Stimulated activated effector memory CD8-positive, alpha-beta T cell treated with anti-CD3 and anti-CD28 coated beads, Interleukin-12 subunit alpha, Interleukin-12 subunit beta, amount 100 ng/mL, for 72 hours (primary cell): ENCODE results near the gene ERVFRD-1.

Source experiments
- ATAC-seq: fragments of 150-1000 bp; cut with Tn5 transposase; 2 replicates; pipeline ENCODE4 v1.10.0; 2021
- DNase-seq, 2 donors: peaks; one replicate each; pipeline ENCODE4 v3.0.0; 2021 to 2022; ENCODE audit warnings: low spot score in 2 of 2
- H3K27ac Mint-ChIP-seq: one replicate; pipeline ENCODE4 v1.8.0; 2022; ENCODE audit warnings: mild to moderate bottlenecking, mixed read lengths
- H3K36me3 Mint-ChIP-seq: one replicate; pipeline ENCODE4 v1.8.0; 2022; ENCODE audit warnings: mild to moderate bottlenecking, mixed read lengths
- H3K4me1 Mint-ChIP-seq: one replicate; pipeline ENCODE4 v1.8.0; 2022; ENCODE audit warnings: mixed read lengths
- H3K4me3 Mint-ChIP-seq: one replicate; pipeline ENCODE4 v1.8.0; 2022; ENCODE audit warnings: mild to moderate bottlenecking, mixed read lengths
- H3K9me3 Mint-ChIP-seq: one replicate; pipeline ENCODE4 v1.8.0; 2022; ENCODE audit warnings: mixed read lengths

The ERVFRD-1 gene

DNA sequence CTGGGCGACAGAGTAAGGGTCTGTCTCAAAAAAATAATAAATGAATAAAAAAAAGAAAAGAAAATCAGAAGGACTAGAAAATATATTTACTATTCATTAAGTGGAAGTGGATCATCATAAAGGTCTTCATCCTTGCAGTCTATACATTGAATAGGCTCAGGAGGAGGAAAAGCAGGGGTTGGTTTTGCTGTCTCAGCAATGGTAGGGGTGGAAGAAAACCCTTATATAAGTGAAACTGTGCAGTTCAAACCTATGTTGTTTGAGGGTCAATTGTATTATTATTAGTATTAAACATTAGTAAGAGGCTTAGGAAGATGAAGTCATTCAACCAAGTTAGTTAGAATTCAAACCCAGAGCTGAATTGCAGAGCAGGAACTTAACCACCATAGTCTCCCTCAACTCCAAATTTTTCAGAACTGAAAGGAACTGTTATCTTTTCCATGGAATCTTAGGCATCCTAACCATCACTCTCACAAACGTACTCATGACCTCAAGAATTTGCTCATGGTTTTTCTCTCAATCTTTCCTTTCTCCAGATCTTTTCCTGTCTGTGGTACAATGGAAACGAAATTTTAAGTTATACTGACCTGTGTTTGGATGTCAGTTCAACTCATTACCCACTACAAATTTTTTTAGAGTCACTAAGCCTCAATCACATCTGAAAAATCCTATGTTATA lies 25.6 kb downstream of the ERVFRD-1 start:
- ATAC-seq (no peak), DNase-seq (no peak)
- Mint-ChIP-seq H3K4me3 (no peak overlapping the region), H3K36me3 (no peaks in the 10 kb centered on the region), H3K9me3 (no peaks in the 10 kb centered on the region), H3K4me1 (no peaks in the 10 kb centered on the region), H3K27ac (no peak overlapping the region)

DNA sequence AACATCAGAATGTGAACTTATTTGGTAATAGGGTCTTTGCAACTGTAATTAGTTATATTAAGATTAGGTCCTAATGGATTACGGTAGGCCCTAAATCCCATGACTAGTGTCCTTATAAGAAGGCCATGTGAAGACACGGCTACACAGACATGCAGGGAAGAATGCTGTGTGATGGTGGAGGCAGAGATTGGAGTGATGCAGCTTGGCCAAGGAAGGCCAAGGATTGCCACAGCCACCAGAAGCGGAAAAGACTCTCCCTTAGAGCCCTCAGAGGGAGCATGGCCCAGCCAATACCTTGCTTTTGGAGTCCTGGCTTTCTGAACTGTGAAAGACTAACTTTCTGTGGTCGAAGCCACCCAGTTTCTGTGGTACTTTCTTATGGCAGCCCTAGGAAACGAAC lies 27.6 kb downstream of the ERVFRD-1 start:
- Mint-ChIP-seq H3K9me3 (no peaks in the 10 kb centered on the region), H3K36me3 (no peaks in the 10 kb centered on the region), H3K27ac (no peak overlapping the region), H3K4me1 (no peaks in the 10 kb centered on the region), H3K4me3 (no peak overlapping the region)
- DNase-seq (no peak), ATAC-seq (no peak)

DNA sequence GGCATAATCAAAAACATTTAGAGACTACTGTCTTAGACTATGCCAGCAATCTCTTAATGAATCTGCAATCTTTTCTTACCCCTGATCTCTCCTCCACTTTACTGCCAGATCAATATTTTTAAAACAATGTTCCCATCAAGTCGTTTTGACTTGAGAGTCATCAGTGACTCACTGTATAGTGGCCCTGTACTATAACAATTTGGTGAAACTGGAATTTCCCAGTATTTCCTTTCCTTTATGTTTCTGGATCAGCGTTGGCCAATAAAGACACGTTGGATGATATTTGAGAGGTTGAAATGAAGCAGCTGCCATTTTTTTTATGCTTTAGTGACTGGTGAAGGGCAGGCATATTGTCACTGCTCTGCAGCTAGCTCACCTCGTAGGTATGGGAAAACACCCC lies 28.0 kb downstream of the ERVFRD-1 start:
- Mint-ChIP-seq H3K27ac (no peak overlapping the region), H3K4me3 (no peak overlapping the region), H3K4me1 (no peaks in the 10 kb centered on the region), H3K9me3 (no peaks in the 10 kb centered on the region), H3K36me3 (no peaks in the 10 kb centered on the region)
- DNase-seq = no peak
- no peak for ATAC-seq

DNA sequence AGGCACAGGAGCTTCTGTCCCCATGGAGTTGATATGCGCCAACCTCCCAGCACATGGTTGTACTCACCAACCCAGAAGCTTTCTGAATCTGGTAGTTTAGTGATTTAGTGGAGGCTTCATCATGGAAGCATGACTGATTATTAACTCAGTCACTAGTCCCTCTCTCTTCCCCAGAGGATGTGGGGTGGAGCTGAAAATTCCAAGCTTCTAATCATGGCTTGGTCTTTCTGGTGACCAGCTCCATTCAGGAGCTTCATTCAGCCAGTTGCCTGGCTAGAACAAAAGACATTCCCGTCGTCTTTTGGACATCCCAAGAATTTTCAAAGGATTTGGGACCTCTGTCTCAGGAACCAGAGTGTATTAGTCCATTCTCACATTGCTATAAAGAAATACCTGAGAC lies 31.2 kb downstream of the ERVFRD-1 start:
- Mint-ChIP-seq H3K4me3 (no peak overlapping the region), H3K9me3 (no peaks in the 10 kb centered on the region), H3K4me1 (no peaks in the 10 kb centered on the region), H3K27ac (no peak overlapping the region), H3K36me3 (no peaks in the 10 kb centered on the region)
- ATAC-seq (no peak), DNase-seq (no peak)

DNA sequence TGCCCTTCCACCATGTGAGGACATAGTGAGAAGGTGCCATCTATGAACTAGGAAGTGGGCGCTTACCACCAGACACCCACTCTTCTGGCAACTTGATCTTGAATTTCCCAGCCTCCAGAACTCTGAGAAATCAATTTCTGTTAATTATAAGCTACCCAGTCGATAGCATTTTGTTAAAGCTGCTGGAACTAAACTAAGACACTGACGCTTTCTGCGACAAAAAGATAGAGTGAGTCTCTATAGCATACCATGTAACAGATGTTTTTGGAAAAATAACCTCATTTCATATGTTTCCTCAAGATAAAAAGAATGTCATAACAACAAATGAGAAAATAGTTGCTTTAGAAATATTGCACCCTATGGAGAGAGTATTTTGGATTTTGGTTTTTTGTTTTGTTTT lies 33.3 kb downstream of the ERVFRD-1 start:
- Mint-ChIP-seq H3K4me3 (no peak overlapping the region), H3K9me3 (no peaks in the 10 kb centered on the region), H3K27ac (no peak overlapping the region), H3K4me1 (no peaks in the 10 kb centered on the region), H3K36me3 (no peaks in the 10 kb centered on the region)
- DNase-seq = no peak
- no peak for ATAC-seq

DNA sequence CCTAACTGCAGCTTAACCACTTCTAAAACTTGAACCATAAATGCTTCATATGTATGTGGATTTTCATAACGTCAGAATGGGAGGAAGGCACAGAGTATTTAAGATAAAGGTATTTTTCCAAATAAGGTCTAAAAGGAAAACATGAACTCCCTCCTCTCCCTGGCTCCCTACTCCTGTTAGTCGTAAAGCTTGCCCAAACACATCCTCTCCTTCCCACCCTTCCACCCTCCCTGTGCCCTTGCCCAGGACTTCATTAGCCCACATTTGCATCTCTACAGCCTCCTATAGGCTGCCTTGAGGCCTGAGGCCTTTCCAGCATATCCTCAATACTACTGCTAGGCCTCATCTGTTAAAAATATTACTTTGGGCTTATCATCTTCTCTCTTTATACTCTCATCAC lies 35.0 kb downstream of the ERVFRD-1 start:
- H3K4me3 Mint-ChIP-seq = no peak overlapping the region
- no peaks in the 10 kb centered on the region for H3K4me1 Mint-ChIP-seq
- H3K27ac Mint-ChIP-seq = no peak overlapping the region

DNA sequence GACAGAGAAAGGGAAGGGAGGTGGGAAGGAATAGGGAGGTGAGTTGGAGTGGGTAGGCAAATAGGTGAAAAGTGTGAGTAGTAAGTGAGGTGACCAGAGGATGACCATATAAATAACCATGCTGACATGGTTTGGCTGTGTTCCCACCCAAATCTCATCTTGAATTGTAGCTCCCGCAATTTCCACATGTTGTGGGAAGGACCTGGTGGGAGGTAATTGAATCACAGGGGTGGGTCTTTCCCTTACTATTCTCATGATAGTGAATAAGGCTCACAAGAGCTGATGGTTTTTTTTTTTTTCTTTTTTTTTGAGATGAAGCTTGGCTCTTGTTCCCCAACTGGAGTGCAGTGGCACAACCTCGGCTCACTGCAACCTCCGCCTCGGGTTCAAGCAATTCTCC lies 39.4 kb downstream of the ERVFRD-1 start:
- Mint-ChIP-seq H3K36me3 (no peaks in the 10 kb centered on the region), H3K27ac (no peak overlapping the region), H3K4me3 (no peak overlapping the region), H3K9me3 (no peaks in the 10 kb centered on the region), H3K4me1 (no peaks in the 10 kb centered on the region)
- ATAC-seq (no peak), DNase-seq (no peak)

More for the DNA sequence above, 35.0 kb downstream of the ERVFRD-1 start:
- no peak for ATAC-seq
- DNase-seq = no peak
- Mint-ChIP-seq H3K36me3 (no peaks in the 10 kb centered on the region), H3K9me3 (no peaks in the 10 kb centered on the region)

DNA sequence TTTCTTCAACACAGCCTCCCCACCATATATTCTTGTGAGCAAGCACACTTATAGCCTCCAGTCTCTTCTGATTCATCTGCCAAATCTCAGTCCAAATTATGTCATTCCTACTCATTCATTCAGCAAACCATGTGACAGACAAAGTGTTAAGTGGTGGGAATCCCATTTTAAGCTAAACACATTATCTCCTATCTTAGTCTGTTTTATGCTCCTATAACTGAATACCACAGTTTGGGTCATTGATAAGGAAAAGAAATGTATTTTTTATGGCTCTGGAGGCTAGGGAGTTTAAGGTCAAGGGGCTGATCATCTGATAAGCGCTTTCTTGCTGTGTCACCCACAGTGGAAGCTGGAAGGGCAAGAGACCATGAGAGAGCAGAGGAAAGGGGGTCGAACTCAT lies 41.8 kb downstream of the ERVFRD-1 start:
- Mint-ChIP-seq H3K4me1 (no peaks in the 10 kb centered on the region), H3K36me3 (no peaks in the 10 kb centered on the region), H3K9me3 (no peaks in the 10 kb centered on the region), H3K27ac (no peak overlapping the region), H3K4me3 (no peak overlapping the region)
- DNase-seq (no peak), ATAC-seq (no peak)

DNA sequence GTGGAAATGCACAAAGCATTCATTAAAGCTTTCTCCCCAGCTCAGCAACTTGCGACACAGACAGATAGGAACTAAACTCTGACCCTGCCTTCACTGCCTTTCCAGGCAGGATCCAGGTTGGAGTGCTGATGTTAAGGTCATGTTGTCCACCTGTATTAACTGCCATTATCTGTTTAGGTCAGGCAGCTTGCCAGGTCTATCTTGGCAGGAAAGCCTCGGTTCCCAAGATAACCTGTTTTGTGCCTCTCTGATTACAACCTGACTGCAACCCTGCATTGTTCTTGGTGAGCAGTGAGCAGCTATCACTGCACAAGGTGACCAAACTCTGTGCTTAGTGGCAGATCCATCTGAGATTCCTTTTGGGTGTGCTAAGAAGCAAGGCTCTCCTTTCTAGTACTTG lies 44.2 kb downstream of the ERVFRD-1 start:
- no peak for DNase-seq
- Mint-ChIP-seq H3K9me3 (no peaks in the 10 kb centered on the region), H3K4me1 (no peaks in the 10 kb centered on the region), H3K27ac (no peak overlapping the region), H3K36me3 (no peaks in the 10 kb centered on the region), H3K4me3 (no peak overlapping the region)
- ATAC-seq = no peak

DNA sequence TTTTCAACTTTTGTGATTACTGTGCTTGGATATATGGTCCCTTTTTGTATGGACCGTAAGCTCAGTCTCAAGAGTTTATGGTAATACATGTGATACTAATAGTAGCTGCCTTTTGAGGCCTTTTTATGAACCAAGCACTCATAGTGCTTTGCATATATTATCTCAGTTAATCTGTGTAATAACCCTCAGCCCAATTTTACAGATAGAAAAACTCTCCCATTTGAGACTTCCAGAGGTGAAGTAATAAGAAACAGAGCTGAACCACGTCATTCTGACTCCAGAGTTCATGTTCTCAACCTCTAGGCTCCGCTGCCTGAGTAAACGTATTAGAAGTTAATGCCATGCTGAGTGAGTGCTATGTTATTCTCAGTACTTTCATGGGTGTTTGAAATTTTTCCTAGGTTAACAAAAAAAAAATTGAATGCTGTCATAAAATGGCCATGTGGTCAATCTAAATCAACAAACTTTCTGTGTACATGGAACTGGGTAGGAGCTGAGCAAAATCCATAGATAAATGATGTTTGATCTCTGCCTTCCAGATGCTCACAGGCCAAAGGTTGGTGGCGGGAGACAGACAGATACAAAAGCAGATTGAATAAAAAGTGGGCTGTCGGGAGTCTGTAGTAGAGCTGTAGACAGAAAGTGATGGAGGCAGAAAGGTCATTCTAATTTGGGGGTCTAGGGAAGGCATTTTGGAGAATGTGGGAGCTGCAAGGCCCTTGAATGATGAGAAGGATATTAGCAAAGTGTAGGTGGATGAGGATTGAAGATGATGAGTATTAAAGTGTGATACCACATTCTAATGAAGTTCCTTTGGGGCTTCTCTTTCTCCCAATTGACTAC lies 44.8 kb downstream of the ERVFRD-1 start:
- ATAC-seq = no peak

DNA sequence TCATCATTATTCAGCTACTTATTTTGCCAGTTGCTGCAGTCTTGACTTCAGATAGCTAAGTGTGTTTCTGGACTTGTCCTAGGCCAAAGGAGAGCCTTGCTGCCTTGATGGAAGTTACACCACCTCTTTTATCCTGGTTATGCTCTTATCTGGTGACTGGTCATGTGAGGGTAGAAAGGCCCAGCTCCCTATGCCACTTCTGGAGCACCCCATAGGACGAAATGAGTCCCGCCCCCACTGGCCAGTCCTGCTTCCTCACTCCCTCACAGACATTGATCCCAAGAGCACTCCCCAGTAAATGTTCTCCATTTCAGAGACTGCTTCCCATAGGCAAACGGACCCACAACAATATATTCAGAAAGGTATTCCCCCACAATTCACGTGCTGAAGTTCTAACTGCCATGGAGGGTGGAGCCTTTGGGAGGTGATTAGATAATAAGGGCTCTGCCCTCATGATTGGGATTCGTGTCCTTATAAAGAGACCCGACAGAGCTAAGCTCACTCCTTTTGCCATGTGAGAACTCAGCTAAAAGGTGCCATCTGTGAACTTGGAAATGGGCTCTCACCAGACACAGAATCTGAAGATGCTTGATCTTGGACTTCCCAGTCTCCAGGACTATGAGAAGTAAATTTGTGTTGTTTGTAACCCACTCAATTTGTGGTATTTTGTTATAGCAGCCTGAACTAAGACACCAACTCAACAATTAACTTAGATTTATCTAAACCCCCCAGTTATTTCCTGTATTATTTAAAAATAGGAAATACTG lies 45.9 kb downstream of the ERVFRD-1 start:
- DNase-seq (no peak), ATAC-seq (no peak)
- Mint-ChIP-seq H3K9me3 (no peaks in the 10 kb centered on the region), H3K36me3 (no peaks in the 10 kb centered on the region), H3K4me3 (no peak overlapping the region), H3K27ac (no peak overlapping the region), H3K4me1 (no peaks in the 10 kb centered on the region)

More for the DNA sequence above, 44.8 kb downstream of the ERVFRD-1 start:
- DNase-seq = no peak
- Mint-ChIP-seq H3K9me3 (no peaks in the 10 kb centered on the region), H3K27ac (no peak overlapping the region), H3K4me1 (no peaks in the 10 kb centered on the region), H3K4me3 (no peak overlapping the region), H3K36me3 (no peaks in the 10 kb centered on the region)

DNA sequence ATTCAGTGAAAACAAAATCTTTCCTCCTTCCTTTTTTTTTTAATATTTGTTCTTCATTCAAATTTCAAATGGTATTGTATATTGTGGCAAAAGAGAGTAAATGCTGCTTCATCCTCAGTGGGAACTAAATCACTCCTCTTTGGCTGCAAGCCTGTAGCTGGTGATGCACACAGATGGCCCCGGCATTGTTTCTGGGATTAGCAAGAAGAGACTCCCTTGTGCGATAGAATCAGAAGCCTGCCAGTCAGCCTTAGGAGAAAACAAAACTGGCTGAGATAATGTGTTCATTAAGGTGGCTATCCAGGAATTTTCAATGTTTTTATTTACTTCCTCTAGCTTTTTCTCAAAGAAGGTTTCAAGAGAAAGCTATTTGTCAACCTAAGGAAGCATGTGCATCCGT lies 46.7 kb downstream of the ERVFRD-1 start:
- Mint-ChIP-seq H3K27ac (no peak overlapping the region), H3K4me3 (no peak overlapping the region)
- no peak for ATAC-seq

DNA sequence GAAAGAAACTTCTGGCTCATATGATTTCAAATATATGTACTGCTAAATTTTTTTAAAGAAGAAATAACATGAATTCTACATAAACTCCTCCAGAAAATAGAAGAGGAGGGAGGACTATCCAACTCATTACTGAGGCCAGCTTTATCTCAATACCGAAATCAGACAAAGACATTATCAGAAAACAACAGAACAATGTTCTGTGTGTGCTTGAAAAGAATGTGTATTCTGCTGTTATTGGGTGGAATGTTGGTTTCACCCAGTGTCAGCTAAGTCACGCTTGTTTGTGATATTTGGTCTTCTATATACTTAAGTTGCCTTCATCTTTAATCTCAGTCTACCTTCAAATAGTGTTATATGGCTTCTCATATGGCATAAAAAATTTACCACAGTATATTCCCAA lies 48.8 kb downstream of the ERVFRD-1 start:
- Mint-ChIP-seq H3K27ac (no peak overlapping the region), H3K9me3 (no peaks in the 10 kb centered on the region), H3K4me1 (no peaks in the 10 kb centered on the region), H3K4me3 (no peak overlapping the region), H3K36me3 (no peaks in the 10 kb centered on the region)
- DNase-seq = no peak
- no peak for ATAC-seq

More for the DNA sequence above, 46.7 kb downstream of the ERVFRD-1 start:
- DNase-seq = no peak
- Mint-ChIP-seq H3K36me3 (no peaks in the 10 kb centered on the region), H3K4me1 (no peaks in the 10 kb centered on the region), H3K9me3 (no peaks in the 10 kb centered on the region)

DNA sequence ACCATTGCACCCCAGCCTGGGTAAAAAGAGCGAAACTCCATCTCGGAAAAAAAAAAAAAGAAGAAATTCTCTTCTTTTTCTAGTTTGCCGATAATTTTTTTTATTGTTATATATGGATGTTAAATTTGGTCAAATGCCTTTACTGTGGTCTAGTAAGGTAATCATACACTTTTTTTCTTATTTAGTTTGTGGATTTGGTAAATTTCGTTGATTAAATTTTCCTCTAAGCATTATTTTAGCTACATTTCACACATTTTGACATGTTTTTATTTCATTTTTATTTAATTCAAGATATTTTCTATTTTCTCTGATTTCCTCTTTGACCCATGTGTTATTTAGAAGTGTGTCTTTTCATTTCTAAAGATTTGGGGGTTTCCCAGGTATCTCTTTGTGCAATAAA lies 49.4 kb downstream of the ERVFRD-1 start:
- no peaks in the 10 kb centered on the region for H3K36me3 Mint-ChIP-seq
- H3K4me3 Mint-ChIP-seq = no peak overlapping the region

DNA sequence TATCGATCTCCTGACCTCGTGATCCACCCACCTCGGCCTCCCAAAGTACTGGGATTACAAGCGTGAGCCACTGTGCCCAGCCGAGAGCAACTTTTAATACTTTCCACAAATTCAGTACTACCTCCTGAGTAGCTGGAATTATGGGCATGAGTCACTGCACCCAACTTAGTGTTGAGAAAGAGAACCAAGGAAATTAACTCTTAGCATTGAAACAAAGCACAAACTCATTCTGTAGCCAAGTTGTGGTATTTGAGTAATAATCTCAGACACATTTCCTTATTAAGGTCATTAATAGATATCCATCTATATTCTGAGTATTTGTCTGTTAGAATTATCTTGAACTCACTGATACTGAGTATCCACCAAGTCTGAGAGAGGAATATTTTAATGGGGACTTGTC lies 53.1 kb downstream of the ERVFRD-1 start:
- ATAC-seq = no peak
- Mint-ChIP-seq H3K27ac (no peak overlapping the region), H3K36me3 (no peaks in the 10 kb centered on the region), H3K4me3 (no peak overlapping the region), H3K9me3 (no peaks in the 10 kb centered on the region), H3K4me1 (no peaks in the 10 kb centered on the region)
- no peak for DNase-seq

More for the DNA sequence above, 49.4 kb downstream of the ERVFRD-1 start:
- ATAC-seq = no peak
- Mint-ChIP-seq H3K4me1 (no peaks in the 10 kb centered on the region), H3K27ac (no peak overlapping the region), H3K9me3 (no peaks in the 10 kb centered on the region)
- DNase-seq = no peak
